CD1c-positive myeloid dendritic cell (primary cell): ENCODE results near the gene ZBTB9.
"Not testable (repeated sequence)": the region's sequence is repeated elsewhere in the genome, so short reads cannot be mapped to it uniquely, and the experiment has no call there.

Source experiments
- DNase-seq: peaks from one replicate; pipeline ENCODE4 v3.0.0-alpha.2; 2016; ENCODE audit errors: extremely low spot score

ZBTB9 gene

DNA sequence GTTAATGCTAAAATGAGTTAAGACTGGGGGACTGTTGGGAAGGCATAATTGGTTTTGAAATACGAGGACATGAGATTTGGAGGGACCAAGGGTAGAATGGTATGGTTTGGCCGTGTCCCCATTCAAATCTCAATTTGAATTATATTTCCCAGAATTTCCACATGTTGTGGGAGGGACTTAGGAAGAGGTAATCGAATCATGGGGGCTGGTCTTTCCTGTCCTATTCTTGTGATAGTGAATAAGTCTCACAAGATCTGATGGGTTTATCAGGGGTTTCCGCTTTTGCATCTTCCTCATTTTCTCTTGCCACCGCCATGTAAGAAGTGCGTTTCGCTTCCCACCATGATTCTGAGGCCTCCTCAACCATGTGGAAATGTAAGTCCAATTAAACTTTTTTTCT lies 12.7 kb downstream of the ZBTB9 start:
- no peak for DNase-seq

- no peak for DNase-seq
Measured at GRCh38 chr6:33469661-33470060, 15.3 kb downstream of the ZBTB9 start.

GRCh38 chr6:33477864-33478263 lies 23.5 kb downstream of the ZBTB9 start:
- no peak for DNase-seq

DNA sequence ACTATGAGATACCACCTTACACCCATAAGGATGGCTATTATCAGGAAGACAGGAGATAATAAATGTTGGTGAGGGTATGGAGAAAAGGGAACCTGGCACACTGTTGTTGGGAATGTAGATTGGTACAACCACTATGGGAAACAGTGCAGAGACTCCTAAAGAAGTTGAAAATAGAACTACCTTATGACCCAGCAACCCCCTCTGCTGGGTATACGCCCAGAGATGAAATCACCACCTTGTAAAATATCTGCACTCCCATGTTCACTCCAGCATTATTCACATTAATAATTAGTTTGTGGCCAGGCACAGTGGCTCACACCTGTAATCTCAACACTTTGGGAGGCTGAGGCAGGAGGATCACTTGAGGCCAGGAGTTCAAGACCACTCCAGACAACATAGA lies 26.8 kb downstream of the ZBTB9 start:
- DNase-seq = peak; percentile 6

DNA sequence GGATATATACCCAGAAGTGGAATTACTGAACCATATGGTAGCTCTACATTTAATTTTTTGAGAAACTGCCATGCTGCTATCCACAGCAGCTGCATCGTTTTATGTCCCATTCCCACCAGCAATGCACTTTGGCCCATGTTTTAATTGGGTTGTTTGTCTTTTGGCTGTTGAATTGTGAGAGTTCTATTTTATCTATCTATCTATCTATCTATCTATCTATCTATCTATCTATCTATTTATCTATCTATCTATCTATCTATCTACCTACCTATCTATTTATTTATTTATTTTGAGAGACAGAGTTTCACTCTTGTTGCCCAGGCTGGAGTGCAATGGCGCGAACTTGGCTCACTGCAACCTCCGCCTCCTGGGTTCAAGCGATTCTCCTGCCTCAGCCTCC lies 28.2 kb downstream of the ZBTB9 start:
- not testable (repeated sequence) for DNase-seq

GRCh38 chr6:33483678-33484077 lies 29.3 kb downstream of the ZBTB9 start:
- no peak for DNase-seq

DNA sequence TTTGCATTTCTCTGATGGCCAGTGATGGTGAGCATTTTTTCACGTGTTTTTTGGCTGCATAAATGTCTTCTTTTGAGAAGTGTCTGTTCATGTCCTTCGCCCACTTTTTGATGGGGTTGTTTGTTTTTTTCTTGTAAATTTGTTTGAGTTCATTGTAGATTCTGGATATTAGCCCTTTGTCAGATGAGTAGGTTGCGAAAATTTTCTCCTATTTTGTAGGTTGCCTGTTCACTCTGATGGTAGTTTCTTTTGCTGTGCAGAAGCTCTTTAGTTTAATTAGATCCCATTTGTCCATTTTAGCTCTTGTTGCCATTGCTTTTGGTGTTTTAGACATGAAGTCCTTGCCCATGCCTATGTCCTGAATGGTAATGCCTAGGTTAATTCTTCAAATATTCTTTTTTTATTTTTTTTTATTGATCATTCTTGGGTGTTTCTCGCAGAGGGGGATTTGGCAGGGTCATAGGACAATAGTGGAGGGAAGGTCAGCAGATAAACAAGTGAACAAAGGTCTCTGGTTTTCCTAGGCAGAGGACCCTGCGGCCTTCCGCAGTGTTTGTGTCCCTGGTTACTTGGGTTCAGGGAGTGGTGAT lies 30.4 kb downstream of the ZBTB9 start:
- not testable (repeated sequence) for DNase-seq

DNA sequence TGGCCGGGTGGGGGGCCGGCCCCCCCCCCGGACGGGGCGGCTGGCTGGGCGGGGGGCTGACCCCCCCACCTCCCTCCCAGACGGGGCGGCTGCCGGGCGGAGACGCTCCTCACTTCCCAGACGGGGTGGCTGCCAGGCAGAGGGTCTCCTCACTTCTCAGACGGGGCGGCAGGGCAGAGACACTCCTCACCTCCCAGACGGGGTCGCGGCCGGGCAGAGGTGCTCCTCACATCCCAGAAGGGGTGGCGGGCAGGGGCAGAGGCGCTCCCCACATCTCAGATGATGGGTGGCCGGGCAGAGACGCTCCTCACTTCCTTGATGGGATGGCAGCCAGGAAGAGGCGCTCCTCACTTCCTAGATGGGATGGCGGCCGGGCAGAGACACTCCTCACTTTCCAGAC lies 31.3 kb downstream of the ZBTB9 start:
- DNase-seq = not testable (repeated sequence)

DNA sequence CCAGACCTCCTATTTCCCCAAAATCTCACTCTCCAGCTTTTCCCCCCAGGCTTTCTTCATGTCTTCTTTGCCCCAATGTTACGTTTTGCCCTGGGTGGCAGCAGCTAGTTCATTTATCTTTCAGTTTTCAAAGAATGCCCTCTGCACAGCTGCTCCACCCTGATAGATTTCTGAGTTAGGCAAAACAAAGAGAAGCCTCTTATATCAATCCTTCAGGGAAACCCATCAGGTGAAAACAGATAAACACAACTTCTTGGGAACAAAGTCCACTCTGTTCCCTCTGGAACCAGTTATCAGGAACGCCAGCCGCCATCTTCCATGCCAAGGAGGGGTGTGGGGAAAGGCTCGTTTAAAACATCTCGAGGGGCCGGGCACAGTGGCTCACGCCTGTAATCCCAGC lies 34.0 kb downstream of the ZBTB9 start:
- DNase-seq = no peak

DNA sequence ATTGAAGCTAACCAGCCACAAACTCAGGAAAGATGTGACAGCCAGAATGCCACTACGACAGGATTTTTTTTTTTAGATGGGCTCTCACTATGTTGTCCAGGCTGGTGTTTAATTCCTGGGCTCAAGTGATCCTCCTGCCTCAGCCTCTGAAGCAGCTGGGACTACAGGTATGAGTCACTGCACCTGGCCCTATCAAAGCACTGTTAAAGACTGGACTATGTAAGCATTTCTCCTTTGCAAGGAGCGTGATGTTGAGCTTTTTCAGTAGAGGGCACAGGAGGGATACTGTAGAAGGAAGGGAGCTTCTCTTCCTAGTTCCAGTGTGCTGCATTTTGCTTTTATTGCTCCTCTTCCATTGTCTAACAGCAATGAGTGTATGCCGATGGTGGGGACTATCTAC lies 35.8 kb downstream of the ZBTB9 start:
- no peak for DNase-seq

GRCh38 chr6:33490621-33491020 lies 36.2 kb downstream of the ZBTB9 start:
- DNase-seq = no peak

- no peak for DNase-seq
Measured at GRCh38 chr6:33492093-33492492, 37.7 kb downstream of the ZBTB9 start.

- DNase-seq = no peak
Measured at GRCh38 chr6:33497157-33497556, 42.8 kb downstream of the ZBTB9 start.

GRCh38 chr6:33502486-33502885 lies 48.1 kb downstream of the ZBTB9 start:
- no peak for DNase-seq

GRCh38 chr6:33504486-33504885 lies 50.1 kb downstream of the ZBTB9 start:
- no peak for DNase-seq

- peak; percentile 24 for DNase-seq
Measured at GRCh38 chr6:33505548-33506370, 51.4 kb downstream of the ZBTB9 start.
